GM12878 (cell line): ENCODE data around the gene CD2. TPM values are rescaled to one million over a fixed set of nuclear protein-coding genes. Genes with fewer than 3 reads are reported as not detected.
A peak's percentile ranks its signal among the peaks of the same experiment; 100 is the strongest.

Experiments used
- ATAC-seq: fragments of 200-7000 bp; cut with Tn5 transposase; 3 replicates; pipeline ENCODE4 v1.9.1; 2020; ENCODE audit warnings: mild to moderate bottlenecking, moderate library complexity
- BruUV-seq: library from RNA; stranded (reverse); fragments of 400-500 nt; replicated peaks from 2 replicates; lab custom pipeline; 2021; lab: Mats Ljungman, UMichigan
- CTCF ChIA-PET: fragments of 300-600 bp; sonication (Branson Sonifier 250); formaldehyde crosslinking; extraction: SDS; loops from one replicate; lab custom pipeline; 2021; ENCODE audit warnings: inconsistent platforms; lab: Yijun Ruan, JAX
- POLR2A ChIA-PET: fragments of 350-600 bp; formaldehyde crosslinking; extraction: SDS; loops from one replicate; lab custom pipeline; 2021; ENCODE audit warnings: inconsistent platforms; lab: Charles Lee
- RAD21 ChIA-PET: fragments of 300-600 bp; sonication (Branson Sonifier 250); formaldehyde crosslinking; loops from one replicate; lab custom pipeline; 2023; ENCODE audit warnings: antibody characterized with exemption; ENCODE audit not compliant: unreplicated experiment; lab: Charles Lee
- SMC1A ChIA-PET: fragments of 300-600 bp; sonication (Branson Sonifier 250); formaldehyde crosslinking; loops from one replicate; lab custom pipeline; 2023; ENCODE audit not compliant: unreplicated experiment, uncharacterized antibody; lab: Charles Lee
- DNase-seq: peaks from one replicate; pipeline ENCODE4 v3.0.0-alpha.2; 2011; ENCODE audit warnings: low read depth, low spot score
- FAIRE-seq: peaks from 3 replicates; lab custom pipeline; 2011; peaks lifted over from hg19 to GRCh38; lab: Jason Lieb, UNC
- H2AFZ ChIP-seq: 2 replicates; pipeline ENCODE4 v1.6.0; 2011; ENCODE audit warnings: low read depth, low read length, control low read depth; ENCODE audit not compliant: control insufficient read depth
- H3K27ac ChIP-seq: 2 replicates; pipeline ENCODE4 v1.5.1; 2011; ENCODE audit warnings: control low read depth; ENCODE audit not compliant: control insufficient read depth, insufficient read depth
- H3K27me3 ChIP-seq, 2 experiments: replicated peaks in 1 of 2; 2 replicates each; pipeline versions ENCODE4 v1.6.0 to v1.6.1; 2011; ENCODE audit warnings: low read length in 1 of 2; ENCODE audit not compliant: control insufficient read depth in 2 of 2, insufficient read depth in 2 of 2
- H3K36me3 ChIP-seq, 2 experiments: 2 replicates each; pipeline ENCODE4 v1.5.1; 2011; ENCODE audit warnings: low read length in 1 of 2; ENCODE audit not compliant: control insufficient read depth in 2 of 2, insufficient read depth in 2 of 2
- H3K4me1 ChIP-seq: 2 replicates; pipeline ENCODE4 v1.6.1; 2011; ENCODE audit warnings: mild to moderate bottlenecking, low read length, moderate library complexity, mixed read lengths; ENCODE audit not compliant: control insufficient read depth, insufficient read depth
- H3K4me2 ChIP-seq: 2 replicates; pipeline ENCODE4 v1.6.0; 2011; ENCODE audit warnings: control low read depth; ENCODE audit not compliant: control insufficient read depth, insufficient read depth
- H3K4me3 ChIP-seq: fragments of 200-600 bp; sonication (generic); 2 replicates; pipeline ENCODE4 v1.5.1; 2016
- H3K79me2 ChIP-seq: 2 replicates; pipeline ENCODE4 v1.6.0; 2011; ENCODE audit warnings: low read length; ENCODE audit not compliant: control insufficient read depth, insufficient read depth
- H3K9ac ChIP-seq: 2 replicates; pipeline ENCODE4 v1.8.0; 2011; ENCODE audit warnings: low read length, control low read depth, mixed read lengths; ENCODE audit not compliant: control insufficient read depth, insufficient read depth
- H3K9me3 ChIP-seq: replicated peaks from 3 replicates; pipeline ENCODE4 v1.5.1; 2011; ENCODE audit warnings: mild to moderate bottlenecking, low read length; ENCODE audit not compliant: control insufficient read depth, insufficient read depth
- H4K20me1 ChIP-seq: 2 replicates; pipeline ENCODE4 v1.6.0; 2011; ENCODE audit not compliant: control insufficient read depth, insufficient read depth
- ATF3 ChIP-seq: IDR thresholded peaks from 2 replicates; pipeline ENCODE4 v1.6.1; 2011; ENCODE audit warnings: low read depth, mild to moderate bottlenecking, low read length, moderate library complexity, borderline replicate concordance; ENCODE audit errors: extremely low read depth
- CBX5 ChIP-seq: sonication (generic); IDR thresholded peaks from 2 replicates; pipeline ENCODE4 v1.6.1; 2016; ENCODE audit warnings: low read depth, moderate library complexity, mild to moderate bottlenecking, inconsistent platforms
- CHD1 ChIP-seq: IDR thresholded peaks from 2 replicates; pipeline ENCODE4 v1.6.1; 2012; ENCODE audit warnings: low read depth, low read length, improper control_type of control experiment
- CREB1 ChIP-seq: IDR thresholded peaks from 2 replicates; pipeline ENCODE4 v1.6.1; 2012; ENCODE audit warnings: low read depth, mild to moderate bottlenecking, inconsistent platforms
- CTCF ChIP-seq, 3 experiments: IDR thresholded peaks in 2 of 3; conservative IDR thresholded peaks in 1 of 3; 2 replicates each; pipeline ENCODE4 v1.5.1; 2011; ENCODE audit warnings: low read depth in 3 of 3, low read length in 3 of 3, mild to moderate bottlenecking in 3 of 3, control low read depth in 2 of 3, moderate library complexity in 2 of 3, inconsistent platforms in 1 of 3, mixed read lengths in 1 of 3; ENCODE audit not compliant: control insufficient read depth in 2 of 3, insufficient read depth in 1 of 3; ENCODE audit errors: extremely low read depth in 1 of 3
- ESRRA ChIP-seq: IDR thresholded peaks from 2 replicates; pipeline ENCODE4 v1.6.1; 2012; ENCODE audit warnings: mild to moderate bottlenecking, low read length, improper control_type of control experiment
- ETV6 ChIP-seq, 2 experiments: fragments of 450-650 bp in 1 of 2; IDR thresholded peaks in 1 of 2; conservative IDR thresholded peaks in 1 of 2; 2 replicates each; pipeline ENCODE4 v1.6.1; 2014; ENCODE audit warnings: antibody characterized with exemption in 1 of 2, borderline replicate concordance in 1 of 2, low read depth in 1 of 2, mild to moderate bottlenecking in 1 of 2, moderate library complexity in 1 of 2
- FOXM1 ChIP-seq: IDR thresholded peaks from 2 replicates; pipeline ENCODE4 v1.6.1; 2012; ENCODE audit warnings: low read depth, mild to moderate bottlenecking, inconsistent platforms, low read length, moderate library complexity
- HSF1 ChIP-seq: fragments of 150-350 bp; IDR thresholded peaks from 2 replicates; pipeline ENCODE4 v1.6.1; 2014; ENCODE audit warnings: mild to moderate bottlenecking, low read depth, low read length
- IKZF1 ChIP-seq: fragments of 450-650 bp; conservative IDR thresholded peaks from 2 replicates; pipeline ENCODE4 v1.6.1; 2017; ENCODE audit warnings: antibody characterized with exemption, mild to moderate bottlenecking
- MEF2B ChIP-seq: fragments of 450-650 bp; IDR thresholded peaks from 2 replicates; pipeline ENCODE4 v1.6.1; 2018; ENCODE audit warnings: mild to moderate bottlenecking, moderate library complexity; ENCODE audit not compliant: partially characterized antibody, poor library complexity, severe bottlenecking
- NFIC ChIP-seq: IDR thresholded peaks from 2 replicates; pipeline ENCODE4 v1.6.1; 2012; ENCODE audit warnings: low read depth, mild to moderate bottlenecking, inconsistent platforms, low read length, moderate library complexity
- PKNOX1 ChIP-seq: fragments of 450-650 bp; IDR thresholded peaks from 2 replicates; pipeline ENCODE4 v1.6.1; 2016; ENCODE audit warnings: mild to moderate bottlenecking
- SMC3 ChIP-seq: IDR thresholded peaks from 2 replicates; pipeline ENCODE4 v1.6.1; 2011; ENCODE audit warnings: low read length, improper control_type of control experiment, borderline replicate concordance
- TCF3 ChIP-seq: IDR thresholded peaks from 2 replicates; pipeline ENCODE4 v1.6.1; 2012; ENCODE audit warnings: low read depth, mild to moderate bottlenecking, low read length, borderline replicate concordance; ENCODE audit not compliant: insufficient read depth
- TCF7 ChIP-seq: IDR thresholded peaks from 2 replicates; pipeline ENCODE4 v1.6.1; 2014; ENCODE audit warnings: antibody characterized with exemption, borderline replicate concordance
- YBX1 ChIP-seq: fragments of 450-650 bp; IDR thresholded peaks from 2 replicates; pipeline ENCODE4 v1.6.1; 2016; ENCODE audit warnings: antibody characterized with exemption
- YY1 ChIP-seq: IDR thresholded peaks from 2 replicates; pipeline ENCODE4 v1.6.1; 2011; ENCODE audit warnings: low read depth, mild to moderate bottlenecking, low read length
- ZZZ3 ChIP-seq: IDR thresholded peaks from 2 replicates; pipeline ENCODE4 v1.6.1; 2011; ENCODE audit warnings: low read depth; ENCODE audit not compliant: control insufficient read depth, insufficient read length
- WGBS: methylation state at CpG from one replicate; pipeline ENCODE4 v1.1.6; 2016; ENCODE audit warnings: low lambda C conversion rate; ENCODE audit not compliant: insufficient replicate concordance, insufficient coverage; ENCODE audit errors: missing lambda C conversion rate; 5-methylcytosine and 5-hydroxymethylcytosine counted together
- in situ Hi-C: fragments of 300-500 bp; cut with MboI; formaldehyde crosslinking; loops from 9 replicates; pipeline ENCODE4 v1.14.3; 2018; ENCODE audit warnings: mixed read lengths
- intact Hi-C: fragments of 100-400 bp; cut with micrococcal nuclease; formaldehyde crosslinking; loops from one replicate; pipeline ENCODE4 v1.14.2; 2022; ENCODE audit not compliant: unreplicated experiment
- polyA plus RNA-seq, 11 experiments: library from polyadenylated mRNA; depleted of rRNA in 4 of 11; unstranded in 6 of 11; stranded (reverse) in 5 of 11; fragments of >200 nt; fragmentation: Nextera tagmentation in 4 of 11; fragmentation: Illumina TruSeq in 1 of 11; extraction: Ambion mirVana in 4 of 11; extraction: Trizol in 1 of 11; gene quantifications; 1 replicate in 1 of 11; 2 replicates in 10 of 11; pipeline versions ENCODE4 v1.2.1 to v1.2.3, GENCODE V29; 2011 to 2016; ENCODE audit warnings: inconsistent platforms in 2 of 11, missing spikeins in 2 of 11, low read depth in 1 of 11
- total RNA-seq, 4 experiments: library from RNA; depleted of rRNA in 3 of 4; stranded (reverse); fragments of >200 nt in 3 of 4; fragmentation: Illumina TruSeq in 1 of 4; extraction: Trizol in 1 of 4; gene quantifications; 2 replicates each; pipeline versions ENCODE4 v1.2.1 to v1.2.3, GENCODE V29; 2013 to 2021

CD2 gene
- total and polyA plus RNA-seq, 10 of the 15 experiments (the other 5 are each of a cell fraction or from before 2014, with no cell fraction given), result 0.15 to 4.3 (median 2.8) TPM

- ChIA-PET POLR2A (interaction anchor here (0.8 to 3.5 kb wide), 4 partner anchors 9 to 80 kb away, joined by 4 to 15 read pairs (median 8); no protein-coding TSS in a partner anchor), RAD21 (interaction anchor here (0.6 to 7.6 kb wide), 17 partner anchors 8 to 244 kb away, joined by 3 to 97 read pairs (median 5); no protein-coding TSS in a partner anchor), SMC1A (interaction anchor here (0.6 to 7.6 kb wide), 26 partner anchors 9 to 249 kb away, joined by 3 to 109 read pairs (median 6); partner anchors contain the start of gene TTF2), CTCF (interaction anchor here (0.6 to 7.0 kb wide), 29 partner anchors 9 to 302 kb away, joined by 3 to 126 read pairs (median 4); no protein-coding TSS in a partner anchor)
- Histone ChIP-seq H4K20me1 (no peaks in the 10 kb centered on the region), H3K27ac (no peak overlapping the region), H3K4me2 (no peak overlapping the region), H3K4me1 (peaks cover 4% of the 10 kb centered on the region; the same call in 1 of the 2 replicates), H3K79me2 (no peaks in the 10 kb centered on the region), H2AFZ (no peak overlapping the region), H3K9ac (no peak overlapping the region), H3K36me3 (no peaks in the 10 kb centered on the region), H3K4me3 (no peak overlapping the region), H3K9me3 (no peaks in the 10 kb centered on the region; the same call in 2 of the 3 replicates), H3K27me3 (no peaks in the 10 kb centered on the region)
- no peak for DNase-seq
- 0% methylated on average over 2 of the region's 2 CpGs for WGBS
- peak; percentile 91 for ATAC-seq
- FAIRE-seq, result no peak
- BruUV-seq, result no TSS peak
- intact Hi-C loops (loop anchor here (1.0 to 5.0 kb wide), 5 partner anchors 49 to 243 kb away; no protein-coding TSS in a partner anchor), in situ Hi-C loops (no loop called here)
- TF ChIP-seq PKNOX1 (no peak), IKZF1 (peak; percentile 70), CREB1 (no peak), NFIC (0 out of 2 replicates have a peak, but pooled peaks have one; percentile 21), ETV6 (conservative IDR thresholded peaks at IDR 0.05 in 1 of 2, IDR thresholded peaks at IDR 0.05 in 1 of 2; ENCODE audit: borderline replicate concordance in 1 of 2, low read depth in 1 of 2) (0 out of 4 replicates have a peak, but pooled peaks of 1 of the 2 experiments have one; percentile 21), ATF3 (no peak), FOXM1 (peak; percentile 56; the same call in 1 of the 2 replicates), SMC3 (peak; percentile 89), CBX5 (peak; percentile 67; the same call in 1 of the 2 replicates), MEF2B (no peak), CTCF (IDR thresholded peaks at IDR 0.05 in 2 of 3, conservative IDR thresholded peaks at IDR 0.05 in 1 of 3; ENCODE audit: control insufficient read depth in 2 of 3, extremely low read depth in 1 of 3, insufficient read depth in 1 of 3, low read depth in 3 of 3, low read length in 3 of 3) (peak; percentile 76 to 78 (median 77)), ZZZ3 (no peak), TCF3 (0 out of 2 replicates have a peak, but pooled peaks have one; percentile 10), YBX1 (no peak), ESRRA (no peak), YY1 (peak; percentile 89), HSF1 (no peak), CHD1 (no peak), TCF7 (no peak)
These were observed 63.4 kb downstream of the CD2 start for GRCh38 chr1:116817582-116818064.
